ENCODE data around the gene CYP2A13.
"Not testable (repeated sequence)": the region's sequence is repeated elsewhere in the genome, so short reads cannot be mapped to it uniquely, and the experiment has no call there.

GRCh38 chr19:41122846-41123245, 34.6 kb downstream of the CYP2A13 start:
- not testable (repeated sequence) for TF ChIP-seq CTCF (optimal IDR thresholded peaks at IDR 0.05 in 1 of 3, IDR thresholded peaks at IDR 0.05 in 1 of 3, conservative IDR thresholded peaks at IDR 0.05 in 1 of 3; ENCODE audit: extremely low read depth in 1 of 3, insufficient read depth in 2 of 3, low read length in 3 of 3); EZH2 (IDR thresholded peaks at IDR 0.05; ENCODE audit: low read length)

Measured in keratinocyte (primary cell).